GM19035 (cell line): ENCODE data around the gene KRT3.

Source experiments
- ATAC-seq: cut with Tn5 transposase; IDR thresholded peaks from one replicate; pipeline ENCODE4 v1.9.1; 2021; ENCODE audit not compliant: unreplicated experiment

KRT3 gene

DNA sequence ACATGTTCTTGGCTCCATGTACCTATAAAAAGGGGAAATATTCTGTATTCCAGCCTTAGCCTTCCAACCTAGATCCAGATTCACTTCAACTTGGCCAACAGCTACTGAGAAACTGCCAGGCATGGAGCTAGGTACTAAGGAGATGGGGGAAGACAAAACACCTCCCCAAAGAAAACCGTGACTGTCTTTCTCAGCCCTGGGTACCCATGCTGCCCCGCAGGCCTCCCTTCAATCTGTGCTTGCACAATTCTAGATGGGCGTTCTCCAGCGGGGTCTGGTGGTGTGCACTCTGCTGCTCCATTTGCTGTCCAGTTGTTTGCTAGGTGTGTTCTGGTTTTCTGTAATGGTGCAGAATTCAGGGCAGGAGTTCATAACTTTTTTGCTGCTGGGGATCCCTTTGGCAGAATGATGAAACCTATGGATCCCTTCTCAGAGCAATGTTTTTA lies 18.8 kb upstream of the KRT3 start:
- no peak for ATAC-seq

- ATAC-seq = no peak
Observed at GRCh38 chr12:52813885-52814709, 18.2 kb upstream of the KRT3 start, which contains the start of gene KRT4. TSS of gene KRT4 (minus strand) at chr12:52814116. CDS start at chr12:52814058, 58 bp downstream.

GRCh38 chr12:52813203-52813819 lies 17.4 kb upstream of the KRT3 start:
- ATAC-seq = no peak

DNA sequence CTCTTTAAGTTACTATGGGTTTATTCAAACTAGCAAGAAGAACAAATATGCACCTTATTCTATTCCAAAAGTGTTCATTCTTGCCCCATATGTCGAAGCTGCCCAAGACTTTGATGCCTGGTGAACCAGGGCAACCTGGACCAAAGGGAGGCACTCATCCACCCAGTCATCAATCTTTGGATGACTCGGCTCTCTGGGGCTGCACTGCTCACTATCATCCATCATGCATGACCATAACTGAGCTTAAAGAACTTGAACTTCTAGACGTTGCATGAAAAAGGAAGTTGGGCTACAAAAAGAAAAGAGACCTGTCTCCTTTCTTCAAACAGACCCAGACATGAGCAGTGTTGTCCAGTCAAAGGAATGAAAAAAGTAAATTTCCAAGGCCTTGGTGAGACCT lies 16.8 kb upstream of the KRT3 start:
- no peak for ATAC-seq

DNA sequence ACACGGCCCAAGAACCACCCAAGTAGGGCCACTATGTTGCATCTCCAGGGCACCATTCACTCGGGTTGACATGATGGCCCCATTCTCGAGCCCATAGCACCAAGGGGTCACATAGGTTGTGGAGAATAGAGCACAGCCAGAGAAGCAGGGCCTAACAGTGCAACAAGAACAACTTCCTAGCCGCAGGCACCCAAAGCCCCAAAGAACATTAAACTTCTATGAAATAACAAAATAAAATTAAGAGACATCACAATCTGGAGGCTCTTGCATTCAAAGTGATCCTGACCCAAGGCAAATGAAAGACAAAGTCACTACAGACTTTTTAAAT lies 16.1 kb upstream of the KRT3 start:
- ATAC-seq = no peak

GRCh38 chr12:52811191-52812072 lies 15.5 kb upstream of the KRT3 start:
- no peak for ATAC-seq

DNA sequence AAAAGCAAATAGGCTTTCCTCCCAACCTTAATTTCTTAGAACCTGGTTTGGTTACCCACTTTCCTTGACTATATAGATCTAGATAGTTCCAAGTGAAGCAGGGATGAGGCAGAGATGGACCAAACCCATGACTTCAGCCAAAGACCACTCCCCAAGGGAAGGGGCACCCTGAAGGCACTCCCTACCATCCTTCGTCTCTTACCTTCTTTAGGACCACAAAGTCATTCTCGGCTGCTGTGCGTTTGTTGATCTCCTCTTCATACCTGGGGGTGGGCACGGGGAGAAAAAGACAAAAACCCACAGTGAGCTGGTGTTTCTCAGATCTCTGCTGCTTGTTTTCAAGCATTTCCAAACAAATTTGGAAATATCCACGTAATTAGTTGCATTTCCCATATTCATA lies 14.6 kb upstream of the KRT3 start:
- ATAC-seq = no peak

GRCh38 chr12:52809166-52809565 lies 13.2 kb upstream of the KRT3 start:
- no peak for ATAC-seq

- ATAC-seq = no peak
Observed at GRCh38 chr12:52808573-52809160, 12.8 kb upstream of the KRT3 start.

DNA sequence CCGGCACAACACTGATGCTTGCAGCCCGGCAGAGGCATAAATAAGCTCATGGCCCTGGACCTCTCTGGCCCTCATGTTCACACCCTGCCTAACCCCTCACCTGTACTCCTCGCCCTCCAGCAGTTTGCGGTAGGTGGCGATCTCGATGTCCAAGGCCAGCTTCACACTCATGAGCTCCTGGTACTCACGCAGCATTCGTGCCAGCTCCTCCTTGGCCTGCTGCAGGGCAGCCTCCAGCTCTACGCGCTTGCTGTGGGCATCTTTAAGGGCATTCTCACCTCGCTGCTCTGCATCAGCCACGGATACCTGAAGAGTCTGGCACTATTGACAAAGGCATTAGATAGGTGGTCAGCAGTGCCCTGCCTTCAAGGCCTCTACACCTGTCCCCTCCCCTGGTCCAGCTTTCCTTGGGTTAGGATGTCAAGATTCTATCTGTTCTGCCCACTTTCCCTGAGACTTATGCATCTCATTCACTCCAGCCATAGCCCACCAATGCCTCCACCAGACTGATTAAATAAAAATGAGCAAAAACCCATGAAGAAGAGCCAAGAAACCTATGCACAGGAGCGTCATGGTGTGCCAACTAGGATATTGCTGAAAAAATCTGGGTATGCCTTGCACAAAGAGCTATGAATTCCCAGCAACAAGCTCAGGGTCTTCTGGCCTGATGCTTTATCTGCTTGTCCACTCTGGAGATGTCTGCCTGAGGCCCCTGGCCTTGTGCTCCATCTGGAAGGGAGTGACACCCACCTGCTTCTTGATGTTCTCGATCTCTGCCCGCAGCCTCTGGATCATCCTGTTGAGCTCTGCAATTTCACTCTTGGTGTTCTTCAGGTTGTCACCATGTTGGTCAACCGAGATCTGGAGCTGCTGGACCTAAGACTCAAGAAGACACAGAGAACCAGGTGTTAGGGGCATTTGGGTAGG lies 11.9 kb upstream of the KRT3 start:
- no peak for ATAC-seq

DNA sequence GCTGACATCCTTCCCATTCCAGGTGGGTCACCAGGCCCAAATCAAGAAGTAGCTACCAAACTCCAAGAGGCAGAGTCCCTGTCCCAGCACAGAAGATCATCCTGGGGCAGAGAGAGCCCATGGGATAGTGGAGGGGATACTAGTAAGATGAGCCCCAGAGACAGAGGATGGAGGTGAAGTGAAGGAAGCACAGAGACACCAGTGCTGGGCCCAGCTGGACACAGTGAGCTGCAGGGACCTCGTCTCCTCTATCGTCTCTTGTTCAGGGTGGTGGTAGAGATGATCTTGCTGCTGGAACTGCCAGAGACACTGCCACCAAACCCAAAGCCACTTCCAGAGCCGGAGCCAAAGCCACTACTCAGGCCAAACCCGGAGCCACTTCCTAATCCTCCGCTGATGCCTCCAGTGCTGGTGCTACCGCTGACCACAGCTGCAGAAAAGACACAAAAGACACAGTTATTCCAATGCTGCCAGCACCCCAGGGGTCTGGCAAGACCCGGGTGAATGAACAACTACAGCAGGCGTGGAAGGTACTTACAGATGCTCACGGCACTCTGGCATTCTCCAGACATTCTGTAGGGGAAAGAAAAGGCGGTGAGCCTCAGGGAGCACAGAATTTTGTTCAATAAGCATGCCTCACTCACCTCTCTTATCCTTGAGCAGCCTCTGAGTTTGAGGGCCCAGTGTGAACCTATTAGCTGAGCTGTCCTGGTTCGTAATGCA lies 11.1 kb upstream of the KRT3 start:
- no peak for ATAC-seq

- no peak for ATAC-seq
Observed at GRCh38 chr12:52806169-52806811, 10.4 kb upstream of the KRT3 start.

DNA sequence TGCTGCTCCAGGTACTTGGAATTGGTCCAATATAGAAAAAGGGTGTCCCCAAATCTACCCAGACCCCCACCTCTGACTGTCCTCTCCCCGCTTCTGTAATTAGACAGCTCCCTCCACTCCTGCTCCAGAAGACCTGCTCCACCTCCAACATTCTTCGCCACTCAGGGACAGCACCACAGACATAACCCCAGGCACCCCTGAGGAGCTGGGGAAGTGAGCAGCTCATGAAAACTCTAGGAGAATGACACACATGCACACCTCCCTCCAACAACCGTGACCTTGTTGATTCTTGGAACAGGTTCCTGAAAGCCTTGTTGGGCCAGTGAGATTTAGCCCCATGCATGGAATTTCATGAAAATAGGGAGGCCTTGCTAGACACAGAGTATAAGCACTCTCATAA lies 9.8 kb upstream of the KRT3 start:
- no peak for ATAC-seq

GRCh38 chr12:52805000-52805399 lies 9.1 kb upstream of the KRT3 start:
- no peak for ATAC-seq

- ATAC-seq = no peak
Observed at GRCh38 chr12:52802442-52802841, 6.5 kb upstream of the KRT3 start.

- ATAC-seq = no peak
Observed at GRCh38 chr12:52801773-52802172, 5.9 kb upstream of the KRT3 start.

DNA sequence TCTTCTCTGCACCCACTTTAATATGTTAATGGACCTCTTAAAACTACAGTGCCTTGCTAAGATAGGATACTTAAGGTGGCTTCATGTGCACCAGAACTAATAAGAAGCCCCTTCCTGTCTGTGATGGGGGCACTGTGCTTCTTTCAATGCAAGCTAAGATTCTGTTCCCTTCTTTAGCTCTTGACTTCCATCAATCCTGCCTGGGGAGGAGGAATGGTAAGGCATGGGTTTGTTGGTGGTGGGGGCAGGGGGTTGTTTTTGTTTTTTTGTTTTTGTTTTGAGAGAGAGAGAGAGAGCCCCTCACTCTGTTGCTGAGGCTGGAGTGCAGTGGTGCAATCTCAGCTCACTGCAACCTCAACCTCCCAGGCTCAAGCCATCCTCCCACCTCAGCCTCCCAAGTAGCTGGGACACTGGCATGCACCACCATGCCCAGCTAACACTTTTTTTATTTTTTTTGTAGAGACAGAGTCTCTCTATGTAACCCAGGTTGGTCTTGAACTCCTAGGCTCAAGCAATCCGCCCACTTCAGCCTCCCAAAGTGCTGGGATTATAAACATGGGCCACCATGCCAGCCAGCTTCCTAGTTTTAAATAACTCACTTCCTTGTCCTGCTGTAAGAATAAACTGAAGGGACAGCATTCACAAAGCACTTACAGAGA lies 4.5 kb upstream of the KRT3 start:
- no peak for ATAC-seq

DNA sequence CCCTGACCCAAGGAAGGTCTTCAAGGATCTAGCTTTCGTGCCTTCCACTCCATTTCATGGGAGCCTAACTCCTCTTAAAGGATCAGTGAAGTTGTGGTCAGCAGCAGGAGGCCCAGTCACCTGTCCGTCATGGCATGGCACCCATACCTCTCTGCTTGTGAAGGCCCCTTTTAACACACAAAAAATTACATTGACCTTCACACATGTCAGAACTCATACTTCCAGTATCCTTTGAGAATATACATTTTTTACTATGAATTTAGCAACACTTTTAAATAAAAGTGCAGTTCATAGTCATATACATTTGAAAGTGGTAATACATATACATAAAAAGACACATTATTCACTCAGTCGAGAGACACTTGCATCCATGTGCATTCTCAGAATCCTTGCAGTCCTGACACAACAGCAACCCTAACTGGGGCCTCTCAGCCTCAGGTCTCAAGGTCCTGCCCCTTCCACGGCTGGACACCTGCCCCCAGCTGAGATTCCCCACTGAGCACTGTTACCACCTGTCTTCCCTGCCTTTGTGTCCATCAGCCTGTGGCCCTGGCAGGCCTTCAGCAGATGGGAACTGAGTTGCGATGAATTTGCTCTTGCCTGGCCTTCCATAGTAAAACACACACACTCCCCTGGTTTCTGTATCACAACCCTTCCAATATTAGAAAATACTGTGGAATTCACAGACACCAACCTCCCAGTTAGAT lies 3.7 kb upstream of the KRT3 start:
- no peak for ATAC-seq
